ENCODE data around the gene PSTPIP1.

Gene PSTPIP1

DNA sequence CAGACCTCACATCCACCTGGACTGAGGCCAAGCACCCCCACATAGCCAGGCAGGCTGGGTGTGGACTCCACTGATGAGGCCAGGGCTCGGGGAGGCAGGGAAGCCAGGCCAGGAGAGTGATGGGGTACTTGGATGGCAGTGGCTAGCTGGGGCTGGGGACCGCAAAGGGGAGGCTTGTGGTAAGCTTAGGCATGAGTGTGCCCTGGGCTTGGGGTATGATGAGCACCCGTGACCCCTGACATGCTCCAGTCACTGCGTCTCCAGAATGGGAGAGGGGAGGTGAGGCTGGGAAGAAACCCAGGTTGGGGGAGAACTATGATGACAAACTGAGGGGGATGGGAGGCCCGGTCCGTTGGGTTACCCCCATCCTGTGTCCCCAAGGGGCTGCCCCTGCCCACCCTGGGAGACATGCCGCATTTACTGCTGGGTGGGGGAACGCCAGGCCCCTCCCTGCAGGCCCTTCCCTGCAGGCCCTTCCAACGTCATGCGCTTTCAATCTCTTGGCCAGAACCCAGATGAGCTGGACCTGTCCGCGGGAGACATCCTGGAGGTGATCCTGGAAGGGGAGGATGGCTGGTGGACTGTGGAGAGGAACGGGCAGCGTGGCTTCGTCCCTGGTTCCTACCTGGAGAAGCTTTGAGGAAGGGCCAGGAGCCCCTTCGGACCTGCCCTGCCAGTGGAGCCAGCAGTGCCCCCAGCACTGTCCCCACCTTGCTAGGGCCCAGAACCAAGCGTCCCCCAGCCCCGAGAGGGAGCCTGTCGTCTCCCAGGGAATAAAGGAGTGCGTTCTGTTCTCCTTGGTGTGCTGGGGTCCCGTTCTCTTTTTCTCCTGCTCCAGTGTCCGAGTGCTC lies 41.8 kb downstream of the PSTPIP1 start:
- DNase-seq (ENCODE audit: low read depth, low spot score) = no peak
- in situ Hi-C loops (cut with HindIII; ENCODE audit: low sequenced_read_pairs) = no loop called here
- H3K4me3 ChIP-seq (ENCODE audit: low read depth, low read length) = no peak overlapping the region
- TF ChIP-seq, protein P1, sequence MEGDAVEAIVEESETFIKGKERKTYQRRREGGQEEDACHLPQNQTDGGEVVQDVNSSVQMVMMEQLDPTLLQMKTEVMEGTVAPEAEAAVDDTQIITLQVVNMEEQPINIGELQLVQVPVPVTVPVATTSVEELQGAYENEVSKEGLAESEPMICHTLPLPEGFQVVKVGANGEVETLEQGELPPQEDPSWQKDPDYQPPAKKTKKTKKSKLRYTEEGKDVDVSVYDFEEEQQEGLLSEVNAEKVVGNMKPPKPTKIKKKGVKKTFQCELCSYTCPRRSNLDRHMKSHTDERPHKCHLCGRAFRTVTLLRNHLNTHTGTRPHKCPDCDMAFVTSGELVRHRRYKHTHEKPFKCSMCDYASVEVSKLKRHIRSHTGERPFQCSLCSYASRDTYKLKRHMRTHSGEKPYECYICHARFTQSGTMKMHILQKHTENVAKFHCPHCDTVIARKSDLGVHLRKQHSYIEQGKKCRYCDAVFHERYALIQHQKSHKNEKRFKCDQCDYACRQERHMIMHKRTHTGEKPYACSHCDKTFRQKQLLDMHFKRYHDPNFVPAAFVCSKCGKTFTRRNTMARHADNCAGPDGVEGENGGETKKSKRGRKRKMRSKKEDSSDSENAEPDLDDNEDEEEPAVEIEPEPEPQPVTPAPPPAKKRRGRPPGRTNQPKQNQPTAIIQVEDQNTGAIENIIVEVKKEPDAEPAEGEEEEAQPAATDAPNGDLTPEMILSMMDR (IDR thresholded peaks at IDR 0.05; ENCODE audit: low read depth, low read length) = no peak

DNA sequence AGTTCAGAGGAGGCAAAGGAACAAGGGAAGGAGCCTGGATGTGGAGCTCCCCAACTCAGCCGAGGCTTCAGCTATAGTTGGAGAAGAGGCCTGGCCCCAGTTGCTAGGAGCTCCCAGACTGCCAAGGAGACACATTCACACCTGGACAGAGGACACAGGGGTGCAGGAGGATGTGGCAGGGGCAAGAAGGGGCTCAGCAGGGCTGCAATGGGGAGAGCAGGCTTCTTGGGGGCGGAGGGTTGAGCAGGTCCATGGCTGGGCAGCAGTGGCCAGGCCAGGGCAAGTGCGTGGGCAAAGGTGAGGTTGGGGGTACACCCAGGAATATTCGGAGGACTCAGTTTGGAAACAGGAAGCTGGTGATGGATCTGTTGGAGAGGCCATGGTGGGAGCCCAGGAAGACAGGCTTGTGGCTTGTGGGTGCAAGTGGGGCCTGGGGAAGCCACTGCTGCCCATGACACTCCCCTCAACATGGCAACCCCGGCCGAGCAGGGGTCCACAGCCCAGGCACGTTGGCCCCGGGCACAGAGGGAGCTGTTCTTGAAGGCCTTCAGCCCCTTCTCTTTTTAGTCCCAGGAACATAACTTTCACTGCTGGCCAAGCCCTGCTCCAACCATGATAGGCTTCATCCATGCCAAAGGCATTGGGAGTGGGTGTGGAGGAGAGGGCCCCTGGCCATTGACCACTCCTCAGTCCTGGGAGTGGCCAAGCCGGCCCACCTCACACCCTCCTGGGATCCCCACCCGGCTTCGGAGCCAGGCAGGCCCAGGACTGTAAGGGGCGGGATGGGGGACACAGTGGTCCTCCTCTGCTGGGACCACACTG lies 42.7 kb downstream of the PSTPIP1 start:
- in situ Hi-C loops (cut with HindIII; ENCODE audit: low sequenced_read_pairs) = no loop called here
- no peak for DNase-seq (ENCODE audit: low read depth, low spot score)
- no peak overlapping the region for H3K4me3 ChIP-seq (ENCODE audit: low read depth, low read length)
- TF ChIP-seq, protein P1 (IDR thresholded peaks at IDR 0.05; ENCODE audit: low read depth, low read length) = no peak

DNA sequence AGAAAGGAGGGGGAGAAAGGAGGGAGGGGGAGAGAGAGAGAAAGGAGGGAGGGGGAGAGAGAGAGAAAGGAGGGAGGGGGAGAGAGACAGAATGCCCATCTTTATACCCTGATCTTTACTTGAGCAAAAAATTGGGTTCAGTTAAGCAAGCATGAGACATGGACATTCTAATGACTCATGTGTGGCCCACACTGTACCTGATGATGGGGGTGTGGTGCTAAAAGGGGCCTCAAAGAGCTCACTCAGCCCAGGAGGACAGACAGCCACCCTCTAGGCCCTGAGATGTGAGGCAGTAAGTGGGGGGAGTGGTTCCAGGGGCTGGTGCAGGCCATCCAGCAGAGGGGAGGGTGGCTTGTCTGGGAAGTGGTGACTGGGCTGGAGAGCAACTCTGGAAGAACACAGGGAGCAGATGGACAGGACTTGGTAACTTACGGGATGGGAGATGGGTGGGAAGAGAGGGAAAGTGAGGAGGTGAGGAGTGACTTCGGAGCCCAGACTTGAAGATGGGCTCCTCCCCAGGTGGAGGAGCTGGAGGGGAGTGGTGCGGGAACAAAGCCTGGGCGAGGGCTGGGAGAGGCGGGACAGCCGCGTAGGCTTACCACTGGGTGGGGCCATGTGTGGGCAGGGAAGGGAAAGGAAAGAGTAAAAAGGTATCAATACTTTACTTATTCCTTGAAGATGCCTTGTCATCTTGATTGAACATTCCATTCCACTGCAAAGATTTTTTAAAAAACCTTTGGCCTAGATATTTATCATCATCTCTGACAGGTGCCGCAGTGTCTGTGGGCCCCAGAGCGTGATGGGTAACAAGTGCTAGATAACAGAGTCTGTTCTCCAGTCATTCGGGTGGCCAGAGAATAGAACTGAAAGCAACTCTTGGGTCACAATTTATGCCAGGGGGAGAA lies 43.6 kb downstream of the PSTPIP1 start:
- TF ChIP-seq, protein P1 (IDR thresholded peaks at IDR 0.05; ENCODE audit: low read depth, low read length) = no peak
- DNase-seq (ENCODE audit: low read depth, low spot score) = no peak
- H3K4me3 ChIP-seq (ENCODE audit: low read depth, low read length) = no peak overlapping the region
- in situ Hi-C loops (cut with HindIII; ENCODE audit: low sequenced_read_pairs) = no loop called here

GRCh38 chr15:77039217-77039533 lies 44.2 kb downstream of the PSTPIP1 start:
- TF ChIP-seq, protein P1 (IDR thresholded peaks at IDR 0.05; ENCODE audit: low read depth, low read length) = no peak
- no peak for DNase-seq (ENCODE audit: low read depth, low spot score)
- in situ Hi-C loops (cut with HindIII; ENCODE audit: low sequenced_read_pairs) = no loop called here
- no peak overlapping the region for H3K4me3 ChIP-seq (ENCODE audit: low read depth, low read length)

- DNase-seq (ENCODE audit: low read depth, low spot score) = no peak
- TF ChIP-seq, protein P1 (IDR thresholded peaks at IDR 0.05; ENCODE audit: low read depth, low read length) = no peak
- in situ Hi-C loops (cut with HindIII; ENCODE audit: low sequenced_read_pairs) = no loop called here
These were observed 44.9 kb downstream of the PSTPIP1 start for GRCh38 chr15:77039848-77040247.

GRCh38 chr15:77040673-77041072 lies 45.7 kb downstream of the PSTPIP1 start:
- DNase-seq (ENCODE audit: low read depth, low spot score) = no peak
- no peak overlapping the region for H3K4me3 ChIP-seq (ENCODE audit: low read depth, low read length)
- TF ChIP-seq, protein P1 (IDR thresholded peaks at IDR 0.05; ENCODE audit: low read depth, low read length) = no peak

More at GRCh38 chr15:77039848-77040247, 44.9 kb downstream of the PSTPIP1 start:
- no peak overlapping the region for H3K4me3 ChIP-seq (ENCODE audit: low read depth, low read length)

More at GRCh38 chr15:77040673-77041072, 45.7 kb downstream of the PSTPIP1 start:
- in situ Hi-C loops (cut with HindIII; ENCODE audit: low sequenced_read_pairs) = no loop called here

Data from astrocyte of the spinal cord (primary cell).